AG09309 (cell line): ENCODE data around the gene ABLIM1.

Source experiments
- DNase-seq: peaks from one replicate; pipeline ENCODE4 v3.0.0-alpha.2; 2010; ENCODE audit warnings: low read depth
- H3K4me3 ChIP-seq: 2 replicates; pipeline ENCODE4 v1.5.1; 2011; ENCODE audit warnings: mild to moderate bottlenecking, low read depth, low read length, moderate library complexity; ENCODE audit not compliant: control insufficient read depth
- CTCF ChIP-seq: IDR thresholded peaks from 2 replicates; pipeline ENCODE4 v1.5.1; 2011; ENCODE audit warnings: mild to moderate bottlenecking, low read depth, low read length, inconsistent platforms; ENCODE audit not compliant: insufficient read depth, control insufficient read depth; ENCODE audit errors: missing control alignments

Gene ABLIM1

GRCh38 chr10:114577133-114577532, 80.9 kb downstream of the ABLIM1 start:
- no peak overlapping the region for H3K4me3 ChIP-seq
- DNase-seq, result peak; percentile 82
- TF ChIP-seq CTCF, result no peak

GRCh38 chr10:114576716-114577115, 81.4 kb downstream of the ABLIM1 start:
- TF ChIP-seq CTCF, result no peak
- no peak for DNase-seq

GRCh38 chr10:114576132-114576487, 82.0 kb downstream of the ABLIM1 start:
- no peak for DNase-seq
- TF ChIP-seq CTCF, result no peak
- no peak overlapping the region for H3K4me3 ChIP-seq

More at GRCh38 chr10:114576716-114577115, 81.4 kb downstream of the ABLIM1 start:
- H3K4me3 ChIP-seq, result no peak overlapping the region

- no peak overlapping the region for H3K4me3 ChIP-seq
- no peak for TF ChIP-seq CTCF
- no peak for DNase-seq
Observed at GRCh38 chr10:114575417-114576131, 82.5 kb downstream of the ABLIM1 start.

GRCh38 chr10:114573330-114574045, 84.6 kb downstream of the ABLIM1 start:
- TF ChIP-seq CTCF, result no peak
- no peak for DNase-seq

GRCh38 chr10:114571316-114571999, 86.6 kb downstream of the ABLIM1 start:
- DNase-seq, result no peak
- TF ChIP-seq CTCF, result no peak

More at GRCh38 chr10:114573330-114574045, 84.6 kb downstream of the ABLIM1 start:
- H3K4me3 ChIP-seq, result no peak overlapping the region

More at GRCh38 chr10:114571316-114571999, 86.6 kb downstream of the ABLIM1 start:
- H3K4me3 ChIP-seq, result no peak overlapping the region
